GDM1 (cell line): ENCODE measurements around the gene PEAR1.

Experiments used
- DNase-seq: peaks from one replicate; lab custom pipeline; 2025; lab: John Stamatoyannopoulos, UW

Gene PEAR1

GRCh38 chr1:156860628-156861423, 32.7 kb upstream of the PEAR1 start, which contains the start of gene NTRK1:
Gene NTRK1, plus strand, starts transcription at chr1:156860865. Its CDS starts 70 bp downstream, at chr1:156860935.
- peak; percentile 35 for DNase-seq

GRCh38 chr1:156862584-156862983, 30.9 kb upstream of the PEAR1 start:
- no peak for DNase-seq

- DNase-seq = no peak
Measured at GRCh38 chr1:156862997-156863599, 30.4 kb upstream of the PEAR1 start.

GRCh38 chr1:156863631-156864030, 29.9 kb upstream of the PEAR1 start:
- no peak for DNase-seq

GRCh38 chr1:156864796-156865195, 28.7 kb upstream of the PEAR1 start:
- no peak for DNase-seq

GRCh38 chr1:156865258-156865657, 28.3 kb upstream of the PEAR1 start:
- no peak for DNase-seq

GRCh38 chr1:156865865-156866248, 27.7 kb upstream of the PEAR1 start:
- DNase-seq = no peak

- peak; percentile 65 for DNase-seq
Measured at GRCh38 chr1:156866249-156866909, 27.1 kb upstream of the PEAR1 start.

GRCh38 chr1:156868341-156868740, 25.2 kb upstream of the PEAR1 start:
- DNase-seq = no peak

GRCh38 chr1:156869455-156869854, 24.1 kb upstream of the PEAR1 start:
- no peak for DNase-seq

GRCh38 chr1:156873659-156874058, 19.9 kb upstream of the PEAR1 start:
- DNase-seq = no peak

- DNase-seq = no peak
Measured at GRCh38 chr1:156874142-156874541, 19.4 kb upstream of the PEAR1 start.

GRCh38 chr1:156874572-156875340, 18.8 kb upstream of the PEAR1 start:
- no peak for DNase-seq

GRCh38 chr1:156875341-156875615, 18.2 kb upstream of the PEAR1 start:
- no peak for DNase-seq

- no peak for DNase-seq
Measured at GRCh38 chr1:156876281-156876680, 17.2 kb upstream of the PEAR1 start.

- DNase-seq = no peak
Measured at GRCh38 chr1:156877433-156878170, 15.9 kb upstream of the PEAR1 start.

- DNase-seq = no peak
Measured at GRCh38 chr1:156879876-156880275, 13.6 kb upstream of the PEAR1 start.

- no peak for DNase-seq
Measured at GRCh38 chr1:156880473-156880872, 13.0 kb upstream of the PEAR1 start.

- DNase-seq = no peak
Measured at GRCh38 chr1:156881101-156881500, 12.4 kb upstream of the PEAR1 start.

- no peak for DNase-seq
Measured at GRCh38 chr1:156881663-156882062, 11.9 kb upstream of the PEAR1 start.

- no peak for DNase-seq
Measured at GRCh38 chr1:156882543-156882942, 11.0 kb upstream of the PEAR1 start.

- DNase-seq = no peak
Measured at GRCh38 chr1:156883919-156884318, 9.6 kb upstream of the PEAR1 start.
